HEK293 (cell line): ENCODE measurements around the gene GMDS.

Experiments
- ATF2 ChIP-seq: fragments of 450-650 bp; formaldehyde crosslinking; IDR thresholded peaks from 2 replicates; pipeline ENCODE4 v1.5.1; 2016; ENCODE audit warnings: missing biosample characterization, missing genetic modification characterization, low read depth
- CTCF ChIP-seq: fragments of 450-650 bp; formaldehyde crosslinking; IDR thresholded peaks from 2 replicates; pipeline ENCODE4 v1.5.1; 2016; ENCODE audit warnings: missing biosample characterization, missing genetic modification characterization
- GFI1B ChIP-seq: fragments of 450-650 bp; formaldehyde crosslinking; IDR thresholded peaks from 2 replicates; pipeline ENCODE4 v1.5.1; 2016; ENCODE audit warnings: missing biosample characterization, missing genetic modification characterization
- MYNN ChIP-seq: fragments of 450-650 bp; formaldehyde crosslinking; IDR thresholded peaks from 2 replicates; pipeline ENCODE4 v1.5.1; 2016; ENCODE audit warnings: missing biosample characterization, missing genetic modification characterization, borderline replicate concordance
- TCF7L2 ChIP-seq: IDR thresholded peaks from 2 replicates; pipeline ENCODE4 v1.6.1; 2011; ENCODE audit warnings: low read depth, mild to moderate bottlenecking, inconsistent platforms, low read length, moderate library complexity, borderline replicate concordance
- YY1 ChIP-seq: fragments of 450-650 bp; formaldehyde crosslinking; IDR thresholded peaks from 2 replicates; pipeline ENCODE4 v1.5.1; 2018; ENCODE audit warnings: missing biosample characterization, missing genetic modification characterization
- ZBTB11 ChIP-seq: fragments of 450-650 bp; formaldehyde crosslinking; conservative IDR thresholded peaks from 2 replicates; pipeline ENCODE4 v1.5.1; 2016; ENCODE audit warnings: low read depth, missing biosample characterization, missing genetic modification characterization
- ZBTB17 ChIP-seq: fragments of 450-650 bp; formaldehyde crosslinking; IDR thresholded peaks from 2 replicates; pipeline ENCODE4 v1.5.1; 2016; ENCODE audit warnings: missing biosample characterization, missing genetic modification characterization
- ZBTB21 ChIP-seq: fragments of 450-650 bp; formaldehyde crosslinking; IDR thresholded peaks from 2 replicates; pipeline ENCODE4 v1.5.1; 2017; ENCODE audit warnings: missing biosample characterization, missing genetic modification characterization
- ZNF112 ChIP-seq: fragments of 450-650 bp; formaldehyde crosslinking; IDR thresholded peaks from 2 replicates; pipeline ENCODE4 v1.5.0; 2017; ENCODE audit warnings: missing biosample characterization, missing genetic modification characterization
- ZNF169 ChIP-seq: fragments of 450-650 bp; formaldehyde crosslinking; IDR thresholded peaks from 2 replicates; pipeline ENCODE4 v1.5.1; 2016; ENCODE audit warnings: missing biosample characterization, missing genetic modification characterization
- ZNF274 ChIP-seq, 2 experiments: fragments of 200-500 bp in 1 of 2; fragments of 450-650 bp in 1 of 2; sonication (Bioruptor generic) in 1 of 2; formaldehyde crosslinking in 1 of 2; IDR thresholded peaks; 2 replicates each; pipeline versions ENCODE4 v1.5.1 to v1.6.1; 2014 to 2016; ENCODE audit warnings: borderline replicate concordance in 1 of 2, inconsistent platforms in 1 of 2, low read length in 1 of 2, missing biosample characterization in 1 of 2, missing genetic modification characterization in 1 of 2
- ZNF335 ChIP-seq: fragments of 450-650 bp; formaldehyde crosslinking; conservative IDR thresholded peaks from 2 replicates; pipeline ENCODE4 v1.5.1; 2016; ENCODE audit warnings: missing biosample characterization, missing genetic modification characterization

- TF ChIP-seq TCF7L2, result no peak
- TF ChIP-seq ZBTB11 (tag by site-specific recombination), result no peak
- TF ChIP-seq ZNF169, result no peak
- TF ChIP-seq ATF2 (tag by site-specific recombination), result no peak
- no peak for TF ChIP-seq ZNF335
- TF ChIP-seq ZNF274 (IDR thresholded peaks at IDR 0.05; ENCODE audit: low read length), result no peak
- TF ChIP-seq ZNF274 (tag by site-specific recombination; IDR thresholded peaks at IDR 0.05; ENCODE audit: borderline replicate concordance), result no peak
- TF ChIP-seq CTCF (tag by site-specific recombination), result no peak
- no peak for TF ChIP-seq YY1 (tag by site-specific recombination)
- TF ChIP-seq ZBTB21 (tag by site-specific recombination), result no peak
- TF ChIP-seq GFI1B, result no peak
- no peak for TF ChIP-seq ZBTB17 (tag by site-specific recombination)
- no peak for TF ChIP-seq MYNN (tag by site-specific recombination)
- no peak for TF ChIP-seq ZNF112 (tag by site-specific recombination)
Measured at GRCh38 chr6:1672379-1672778, 573.0 kb downstream of the GMDS start.
